IPS-15b (cell line): ENCODE results near the gene PDE5A.
"Not testable (repeated sequence)": the region's sequence is repeated elsewhere in the genome, so short reads cannot be mapped to it uniquely, and the experiment has no call there.

Experiments
- H3K27me3 ChIP-seq: one replicate; pipeline ENCODE4 v1.6.1; 2013; ENCODE audit warnings: low read length; ENCODE audit not compliant: control insufficient read depth, insufficient read depth
- H3K36me3 ChIP-seq: one replicate; pipeline ENCODE4 v1.6.1; 2013; ENCODE audit warnings: low read length; ENCODE audit not compliant: control insufficient read depth, insufficient read depth
- H3K4me1 ChIP-seq: one replicate; pipeline ENCODE4 v1.6.1; 2013; ENCODE audit warnings: mild to moderate bottlenecking, low read length; ENCODE audit not compliant: control insufficient read depth, insufficient read depth
- H3K4me3 ChIP-seq: one replicate; pipeline ENCODE4 v1.5.1; 2013; ENCODE audit warnings: low read depth, low read length
- H3K9ac ChIP-seq: one replicate; pipeline ENCODE4 v1.6.1; 2013; ENCODE audit warnings: low read depth, mild to moderate bottlenecking, low read length
- H3K9me3 ChIP-seq: one replicate; pipeline ENCODE4 v1.6.1; 2013; ENCODE audit warnings: mild to moderate bottlenecking, low read length; ENCODE audit not compliant: control insufficient read depth, insufficient read depth

Gene PDE5A

DNA sequence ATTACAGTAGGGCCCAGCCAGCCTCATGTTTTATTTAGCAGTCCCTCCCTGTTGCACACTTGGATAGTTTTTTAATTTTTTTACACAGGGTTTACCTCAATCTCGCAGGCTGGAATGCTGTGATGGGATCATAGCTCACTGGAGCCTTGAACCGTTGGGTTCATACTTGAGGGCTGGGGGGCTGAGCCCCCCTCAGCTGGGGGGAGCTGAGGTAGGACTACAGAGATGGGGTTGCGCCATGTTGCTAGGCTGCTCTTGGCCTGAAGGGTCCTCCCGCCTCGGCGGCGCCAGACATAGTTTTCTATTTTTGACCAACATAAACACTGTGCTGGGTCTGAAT is 174.5 kb downstream of the PDE5A start:
- H3K9me3 ChIP-seq, H3K27me3 ChIP-seq: not testable (repeated sequence)

DNA sequence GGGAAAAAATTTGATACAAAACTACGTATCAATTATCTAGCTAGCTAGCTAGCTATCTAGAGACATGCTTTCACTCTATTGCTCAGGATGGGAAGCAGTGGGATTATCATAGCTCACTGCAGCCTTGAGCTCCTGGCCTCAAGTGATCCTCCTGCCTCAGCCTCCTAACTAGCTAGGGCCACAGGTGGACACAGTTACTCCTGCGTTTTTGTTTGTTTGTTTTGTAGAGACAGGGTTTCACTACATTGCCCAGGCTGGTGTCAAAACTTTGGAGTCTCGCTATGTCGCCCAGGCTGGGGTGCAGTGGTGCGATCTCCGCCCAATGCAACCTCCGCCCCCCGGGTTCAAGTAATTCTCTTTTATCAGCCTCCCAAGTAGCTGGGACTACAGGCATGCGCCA is 175.3 kb downstream of the PDE5A start:
- H3K4me1 ChIP-seq, H3K27me3 ChIP-seq: not testable (repeated sequence)

More for the DNA sequence above, 174.5 kb downstream of the PDE5A start:
- Histone ChIP-seq H3K4me3 (peak overlapping the region; percentile 70), H3K9ac (peak overlapping the region; percentile 79)
- H3K36me3 ChIP-seq, H3K4me1 ChIP-seq: not testable (repeated sequence)

DNA sequence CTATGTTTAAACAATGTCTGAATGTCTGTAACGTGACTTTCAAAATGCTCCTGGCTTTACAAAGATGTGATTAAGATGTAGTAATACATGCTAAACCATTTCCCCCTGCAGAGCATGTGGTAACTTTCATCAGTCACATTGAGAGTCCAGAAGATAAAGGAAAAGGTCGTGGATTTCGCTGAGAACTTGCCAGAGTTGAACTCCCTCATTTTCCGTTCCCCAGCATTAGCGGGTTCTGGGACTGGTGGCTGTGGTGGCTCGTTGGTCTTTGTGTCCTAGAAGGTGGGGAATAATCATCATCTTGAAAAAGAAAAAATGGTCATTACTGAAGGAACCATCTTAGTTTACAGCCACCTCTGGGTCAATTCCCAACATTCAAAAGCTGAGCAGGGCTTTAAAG is 178.8 kb downstream of the PDE5A start:
- H3K4me1 ChIP-seq, H3K36me3 ChIP-seq, H3K4me3 ChIP-seq, H3K9me3 ChIP-seq, H3K27me3 ChIP-seq, H3K9ac ChIP-seq: not testable (repeated sequence)

More for the DNA sequence above, 175.3 kb downstream of the PDE5A start:
- not testable (repeated sequence) for H3K9ac ChIP-seq, H3K36me3 ChIP-seq, H3K9me3 ChIP-seq, H3K4me3 ChIP-seq
